ENCODE data around the gene FAM53B.

Gene FAM53B

GRCh38 chr10:124763267-124763666, 19.1 kb upstream of the FAM53B start:
- TF ChIP-seq CTCF (IDR thresholded peaks at IDR 0.05; ENCODE audit: control insufficient read depth, extremely low read depth, insufficient read depth): no peak
- H3K4me3 ChIP-seq (ENCODE audit: low read depth, low read length): no peak overlapping the region
- no peak for DNase-seq (ENCODE audit: low read depth)

GRCh38 chr10:124762281-124762680, 18.1 kb upstream of the FAM53B start:
- no peak for TF ChIP-seq CTCF (IDR thresholded peaks at IDR 0.05; ENCODE audit: control insufficient read depth, extremely low read depth, insufficient read depth)
- no peak overlapping the region for H3K4me3 ChIP-seq (ENCODE audit: low read depth, low read length)
- DNase-seq (ENCODE audit: low read depth): no peak

GRCh38 chr10:124756156-124756903, 12.2 kb upstream of the FAM53B start:
- no peak overlapping the region for H3K4me3 ChIP-seq (ENCODE audit: low read depth, low read length)
- DNase-seq (ENCODE audit: low read depth): no peak
- TF ChIP-seq CTCF (IDR thresholded peaks at IDR 0.05; ENCODE audit: control insufficient read depth, extremely low read depth, insufficient read depth): no peak

GRCh38 chr10:124755581-124755980, 11.4 kb upstream of the FAM53B start:
- no peak for TF ChIP-seq CTCF (IDR thresholded peaks at IDR 0.05; ENCODE audit: control insufficient read depth, extremely low read depth, insufficient read depth)
- DNase-seq (ENCODE audit: low read depth): no peak

GRCh38 chr10:124754227-124754626, 10.0 kb upstream of the FAM53B start:
- H3K4me3 ChIP-seq (ENCODE audit: low read depth, low read length): no peak overlapping the region
- no peak for TF ChIP-seq CTCF (IDR thresholded peaks at IDR 0.05; ENCODE audit: control insufficient read depth, extremely low read depth, insufficient read depth)
- DNase-seq (ENCODE audit: low read depth): no peak

More at GRCh38 chr10:124755581-124755980, 11.4 kb upstream of the FAM53B start:
- no peak overlapping the region for H3K4me3 ChIP-seq (ENCODE audit: low read depth, low read length)

GRCh38 chr10:124748953-124749645, 4.9 kb upstream of the FAM53B start:
- no peak for DNase-seq (ENCODE audit: low read depth)
- TF ChIP-seq CTCF (IDR thresholded peaks at IDR 0.05; ENCODE audit: control insufficient read depth, extremely low read depth, insufficient read depth): no peak
- no peak overlapping the region for H3K4me3 ChIP-seq (ENCODE audit: low read depth, low read length)

Data from LNCaP clone FGC (cell line).